Activated CD8-positive, alpha-beta memory T cell treated with anti-CD3 and anti-CD28 coated beads, Interleukin-2, amount 50 U/mL, for 48 hours (primary cell): ENCODE measurements around the gene STK32B.
"Not testable (repeated sequence)": the region's sequence is repeated elsewhere in the genome, so short reads cannot be mapped to it uniquely, and the experiment has no call there.

Experiments
- DNase-seq: peaks from one replicate; pipeline ENCODE4 v3.0.0-alpha.2; 2020

The STK32B gene

GRCh38 chr4:5280069-5280468 lies 228.8 kb downstream of the STK32B start:
- DNase-seq, result not testable (repeated sequence)

GRCh38 chr4:5280828-5281227 lies 229.5 kb downstream of the STK32B start:
- DNase-seq, result no peak

GRCh38 chr4:5283837-5284236 lies 232.6 kb downstream of the STK32B start:
- DNase-seq, result no peak

- no peak for DNase-seq
Observed at GRCh38 chr4:5284517-5284916, 233.2 kb downstream of the STK32B start.

- DNase-seq, result no peak
Observed at GRCh38 chr4:5292101-5292500, 240.8 kb downstream of the STK32B start.

- not testable (repeated sequence) for DNase-seq
Observed at GRCh38 chr4:5298000-5298787, 246.9 kb downstream of the STK32B start.

GRCh38 chr4:5300283-5300682 lies 249.0 kb downstream of the STK32B start:
- no peak for DNase-seq

- no peak for DNase-seq
Observed at GRCh38 chr4:5307928-5308327, 256.6 kb downstream of the STK32B start.

GRCh38 chr4:5322321-5322720 lies 271.0 kb downstream of the STK32B start:
- DNase-seq, result no peak

- no peak for DNase-seq
Observed at GRCh38 chr4:5330339-5330989, 279.2 kb downstream of the STK32B start.

- DNase-seq, result no peak
Observed at GRCh38 chr4:5337731-5338130, 286.5 kb downstream of the STK32B start.

GRCh38 chr4:5338531-5338930 lies 287.3 kb downstream of the STK32B start:
- DNase-seq, result no peak

GRCh38 chr4:5340991-5341451 lies 289.7 kb downstream of the STK32B start:
- no peak for DNase-seq

- DNase-seq, result no peak
Observed at GRCh38 chr4:5341526-5341925, 290.2 kb downstream of the STK32B start.

- no peak for DNase-seq
Observed at GRCh38 chr4:5355846-5356245, 304.6 kb downstream of the STK32B start.

GRCh38 chr4:5357870-5358269 lies 306.6 kb downstream of the STK32B start:
- DNase-seq, result no peak

GRCh38 chr4:5361968-5362367 lies 310.7 kb downstream of the STK32B start:
- DNase-seq, result no peak

GRCh38 chr4:5364406-5364805 lies 313.1 kb downstream of the STK32B start:
- DNase-seq, result no peak

GRCh38 chr4:5365071-5366008 lies 314.1 kb downstream of the STK32B start:
- DNase-seq, result no peak

GRCh38 chr4:5366009-5366386 lies 314.7 kb downstream of the STK32B start:
- DNase-seq, result no peak

- DNase-seq, result no peak
Observed at GRCh38 chr4:5366421-5366820, 315.1 kb downstream of the STK32B start.

- no peak for DNase-seq
Observed at GRCh38 chr4:5368426-5368825, 317.1 kb downstream of the STK32B start.

GRCh38 chr4:5370286-5370685 lies 319.0 kb downstream of the STK32B start:
- DNase-seq, result no peak
